Prostate gland (tissue), 2 donors: ENCODE measurements around the gene NKAIN4. TPM values are rescaled to one million over a fixed set of nuclear protein-coding genes. Genes with fewer than 3 reads are reported as not detected.

ENCODE experiments used
- DNase-seq: peaks from one replicate; pipeline ENCODE4 v3.0.0-alpha.2; 2019; ENCODE audit warnings: low spot score
- H3K27ac ChIP-seq, 2 donors: fragments of 200-600 bp; sonication (generic); 2 replicates each; pipeline ENCODE4 v1.5.1; 2017 to 2019
- H3K27me3 ChIP-seq: fragments of 200-600 bp; sonication (generic); replicated peaks from 2 replicates; pipeline ENCODE4 v1.5.1; 2019; ENCODE audit not compliant: insufficient read depth
- H3K36me3 ChIP-seq, 2 donors: fragments of 200-600 bp; sonication (generic); 1 replicate in 1 of 2; 2 replicates in 1 of 2; pipeline versions ENCODE4 v1.5.1 to v1.8.1; 2017 to 2019
- H3K4me1 ChIP-seq: fragments of 200-600 bp; sonication (generic); replicated peaks from 2 replicates; pipeline ENCODE4 v1.5.1; 2019
- H3K4me3 ChIP-seq, 2 donors: fragments of 200-600 bp; sonication (generic); 2 replicates each; pipeline ENCODE4 v1.5.1; 2017 to 2019
- H3K9me3 ChIP-seq: fragments of 200-600 bp; sonication (generic); 2 replicates; pipeline ENCODE4 v1.5.1; 2017
- POLR2A ChIP-seq: fragments of 450-650 bp; IDR thresholded peaks from one replicate; pipeline ENCODE4 v1.6.1; 2016; ENCODE audit warnings: antibody characterized with exemption, mild to moderate bottlenecking
- POLR2AphosphoS5 ChIP-seq: sonication (generic); formaldehyde crosslinking; IDR thresholded peaks from one replicate; pipeline ENCODE4 v1.6.1; 2017; ENCODE audit warnings: antibody characterized with exemption
- WGBS: methylation state at CpG from one replicate; pipeline ENCODE4 v1.1.5; 2018; 5-methylcytosine and 5-hydroxymethylcytosine counted together
- intact Hi-C: fragments of 100-400 bp; cut with DNase I; formaldehyde crosslinking; loops from one replicate; pipeline ENCODE4 v1.14.2; 2022
- total RNA-seq, 2 donors: library from RNA; depleted of rRNA; stranded (reverse); fragments of >200 nt; gene quantifications; one replicate each; pipeline ENCODE4 v1.1.0, GENCODE V29; 2016
- TF ChIP-seq, protein P1 (sequence below), 4 experiments: fragments of 200-600 bp in 2 of 4; fragments of 450-650 bp in 2 of 4; sonication (generic) in 2 of 4; IDR thresholded peaks; 1 replicate in 3 of 4; 2 replicates in 1 of 4; pipeline ENCODE4 v1.5.1; 2016 to 2019; ENCODE audit warnings: antibody characterized with exemption in 4 of 4, mild to moderate bottlenecking in 2 of 4, moderate library complexity in 2 of 4

NKAIN4 gene
- total RNA-seq, 2 donors from 2014 or later: 1.2 TPM; not detected in 1

DNA sequence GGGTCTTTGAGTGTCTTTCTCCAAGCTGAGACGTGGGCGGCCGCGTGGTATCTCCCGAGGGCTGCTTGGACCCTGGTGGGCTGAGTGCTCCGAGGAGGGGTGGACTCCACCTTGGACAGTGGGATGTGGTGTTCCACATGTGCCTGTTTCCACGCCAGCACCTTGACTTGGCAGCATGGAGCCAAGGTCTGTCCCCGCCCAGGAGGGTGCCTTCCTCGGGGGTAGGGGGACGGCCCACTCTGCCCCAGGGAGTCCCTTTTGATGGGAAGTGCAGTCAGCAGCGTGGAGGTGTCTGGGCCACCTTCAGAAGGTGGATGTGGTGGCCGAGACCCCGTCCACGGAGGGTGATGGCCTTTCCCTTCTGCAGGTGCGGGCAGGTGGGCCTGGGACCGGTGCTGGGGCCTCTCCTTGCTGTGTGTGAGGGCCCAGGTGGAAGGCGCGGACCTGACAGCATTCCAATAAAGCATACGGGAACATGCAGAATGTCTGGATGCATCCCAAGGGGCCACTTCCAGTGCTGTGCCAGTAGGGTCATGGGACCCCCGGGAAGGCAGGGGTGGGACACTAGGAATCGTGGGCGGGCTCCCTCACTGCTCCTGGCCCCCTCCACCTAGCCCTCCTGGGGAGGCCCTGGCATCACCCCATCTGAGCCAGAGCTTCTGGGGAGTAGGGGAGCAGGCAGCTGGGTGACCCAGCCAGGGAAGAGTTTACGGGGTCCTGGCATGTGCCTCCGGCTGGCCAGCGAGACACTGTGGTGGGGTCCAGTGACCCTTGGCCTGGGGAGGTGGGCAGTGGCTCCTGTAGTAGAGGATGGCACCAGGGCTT is 35.3 kb upstream of the NKAIN4 start:
- no peak for TF ChIP-seq POLR2A
- TF ChIP-seq, protein P1, sequence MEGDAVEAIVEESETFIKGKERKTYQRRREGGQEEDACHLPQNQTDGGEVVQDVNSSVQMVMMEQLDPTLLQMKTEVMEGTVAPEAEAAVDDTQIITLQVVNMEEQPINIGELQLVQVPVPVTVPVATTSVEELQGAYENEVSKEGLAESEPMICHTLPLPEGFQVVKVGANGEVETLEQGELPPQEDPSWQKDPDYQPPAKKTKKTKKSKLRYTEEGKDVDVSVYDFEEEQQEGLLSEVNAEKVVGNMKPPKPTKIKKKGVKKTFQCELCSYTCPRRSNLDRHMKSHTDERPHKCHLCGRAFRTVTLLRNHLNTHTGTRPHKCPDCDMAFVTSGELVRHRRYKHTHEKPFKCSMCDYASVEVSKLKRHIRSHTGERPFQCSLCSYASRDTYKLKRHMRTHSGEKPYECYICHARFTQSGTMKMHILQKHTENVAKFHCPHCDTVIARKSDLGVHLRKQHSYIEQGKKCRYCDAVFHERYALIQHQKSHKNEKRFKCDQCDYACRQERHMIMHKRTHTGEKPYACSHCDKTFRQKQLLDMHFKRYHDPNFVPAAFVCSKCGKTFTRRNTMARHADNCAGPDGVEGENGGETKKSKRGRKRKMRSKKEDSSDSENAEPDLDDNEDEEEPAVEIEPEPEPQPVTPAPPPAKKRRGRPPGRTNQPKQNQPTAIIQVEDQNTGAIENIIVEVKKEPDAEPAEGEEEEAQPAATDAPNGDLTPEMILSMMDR (IDR thresholded peaks at IDR 0.05): no peak
- no peak for TF ChIP-seq POLR2AphosphoS5
- WGBS: 83% methylated on average over 19 of the region's 25 CpGs
- Histone ChIP-seq H3K9me3 (no peaks in the 10 kb centered on the region), H3K27ac (no peak overlapping the region), H3K36me3 (no peaks in the 10 kb centered on the region), H3K4me1 (no peaks in the 10 kb centered on the region), H3K27me3 (peaks cover 5% of the 10 kb centered on the region), H3K4me3 (no peak overlapping the region)
- intact Hi-C loops: no loop called here
- no peak for DNase-seq

DNA sequence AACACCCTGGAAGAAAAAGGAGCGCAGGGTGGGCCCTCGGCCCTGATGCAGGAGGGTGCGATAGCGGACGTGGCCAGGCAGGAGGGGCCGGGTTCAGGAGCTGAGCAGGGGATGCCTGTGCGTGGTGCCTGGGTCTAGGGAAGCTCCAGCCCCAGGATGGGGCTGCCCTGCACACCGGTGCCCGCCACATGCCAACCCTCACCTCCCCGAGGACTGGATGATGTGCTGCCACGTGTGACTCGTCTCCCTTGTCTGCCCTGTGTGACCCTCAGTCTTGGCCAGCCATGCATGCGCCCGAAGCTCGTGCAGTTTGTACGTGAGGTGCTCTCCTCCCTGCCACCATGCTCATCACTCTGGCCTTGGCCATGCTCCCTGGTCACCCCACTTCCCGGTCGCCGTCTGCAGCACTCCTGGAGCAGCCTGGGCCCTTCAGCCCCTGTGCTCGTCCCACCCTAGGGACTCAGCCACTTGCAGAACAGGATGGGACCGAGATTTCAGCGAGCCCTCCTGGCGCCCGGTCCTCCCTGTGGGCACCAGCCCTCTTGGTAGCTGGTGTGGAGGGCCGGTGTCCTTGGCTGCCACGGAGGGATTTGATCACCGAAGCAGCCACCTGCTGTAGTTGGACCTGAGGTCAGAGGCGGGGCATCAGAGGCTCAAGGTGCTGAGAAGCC is 34.5 kb upstream of the NKAIN4 start:
- H3K4me3 ChIP-seq: no peak overlapping the region
- intact Hi-C loops: no loop called here
- no peaks in the 10 kb centered on the region for H3K4me1 ChIP-seq
- H3K27ac ChIP-seq: no peak overlapping the region
- H3K36me3 ChIP-seq: no peaks in the 10 kb centered on the region
- no peak for DNase-seq
- 89% methylated on average over 27 of the region's 28 CpGs for WGBS
- no peak for TF ChIP-seq POLR2AphosphoS5
- H3K9me3 ChIP-seq: no peaks in the 10 kb centered on the region
- no peaks in the 10 kb centered on the region for H3K27me3 ChIP-seq

DNA sequence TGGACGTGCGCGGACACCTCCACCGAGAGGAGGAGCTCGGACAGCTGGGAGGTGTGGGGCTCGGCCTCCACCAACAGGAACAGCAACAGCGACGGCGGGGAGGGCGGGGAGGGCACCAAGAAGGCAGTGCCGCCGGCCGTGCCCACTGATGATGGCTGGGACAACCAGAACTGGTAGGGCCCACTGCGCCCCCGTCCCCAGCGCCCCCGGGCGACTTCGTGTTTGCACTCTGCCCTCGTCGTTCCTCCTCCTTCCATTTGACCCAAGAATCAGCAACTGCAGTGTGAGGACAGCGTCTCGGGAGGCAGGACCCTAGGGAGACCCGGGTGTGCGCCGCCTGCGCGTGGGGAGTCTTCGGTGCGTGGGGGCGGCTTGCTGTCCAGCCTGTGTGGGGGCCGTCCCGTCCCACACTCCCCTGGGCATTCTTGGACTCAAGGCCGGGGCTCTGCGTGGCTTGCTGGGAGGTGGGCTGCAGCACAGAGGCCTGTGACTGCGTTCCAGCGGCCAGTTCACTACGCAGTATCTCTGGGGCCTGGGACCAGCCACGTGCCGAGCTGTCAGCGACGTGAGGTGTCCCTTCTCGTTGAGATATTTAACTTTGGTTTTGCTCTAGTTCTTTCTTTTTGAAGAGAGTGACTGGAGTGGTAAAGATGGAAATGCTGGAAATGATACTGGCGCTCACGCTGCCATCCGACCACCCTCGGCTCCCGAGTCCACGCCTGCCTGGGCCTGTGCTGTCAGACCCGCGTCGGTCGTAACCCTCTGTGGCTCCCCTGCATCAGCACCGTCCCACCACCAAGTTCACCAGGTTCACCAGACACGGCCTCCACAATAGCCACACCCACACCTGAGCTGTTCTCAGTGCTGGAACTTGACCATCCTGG is 33.7 kb upstream of the NKAIN4 start:
- no peak overlapping the region for H3K4me3 ChIP-seq
- TF ChIP-seq POLR2AphosphoS5 (no peak), POLR2A (no peak)
- TF ChIP-seq, protein P1 (IDR thresholded peaks at IDR 0.05): no peak
- no peaks in the 10 kb centered on the region for H3K9me3 ChIP-seq
- intact Hi-C loops: no loop called here
- no peaks in the 10 kb centered on the region for H3K4me1 ChIP-seq
- no peak for DNase-seq
- peaks cover 2% of the 10 kb centered on the region in 2 donors for H3K36me3 ChIP-seq
- no peak overlapping the region for H3K27ac ChIP-seq
- no peaks in the 10 kb centered on the region for H3K27me3 ChIP-seq
- 87% methylated on average over 47 of the region's 55 CpGs for WGBS

DNA sequence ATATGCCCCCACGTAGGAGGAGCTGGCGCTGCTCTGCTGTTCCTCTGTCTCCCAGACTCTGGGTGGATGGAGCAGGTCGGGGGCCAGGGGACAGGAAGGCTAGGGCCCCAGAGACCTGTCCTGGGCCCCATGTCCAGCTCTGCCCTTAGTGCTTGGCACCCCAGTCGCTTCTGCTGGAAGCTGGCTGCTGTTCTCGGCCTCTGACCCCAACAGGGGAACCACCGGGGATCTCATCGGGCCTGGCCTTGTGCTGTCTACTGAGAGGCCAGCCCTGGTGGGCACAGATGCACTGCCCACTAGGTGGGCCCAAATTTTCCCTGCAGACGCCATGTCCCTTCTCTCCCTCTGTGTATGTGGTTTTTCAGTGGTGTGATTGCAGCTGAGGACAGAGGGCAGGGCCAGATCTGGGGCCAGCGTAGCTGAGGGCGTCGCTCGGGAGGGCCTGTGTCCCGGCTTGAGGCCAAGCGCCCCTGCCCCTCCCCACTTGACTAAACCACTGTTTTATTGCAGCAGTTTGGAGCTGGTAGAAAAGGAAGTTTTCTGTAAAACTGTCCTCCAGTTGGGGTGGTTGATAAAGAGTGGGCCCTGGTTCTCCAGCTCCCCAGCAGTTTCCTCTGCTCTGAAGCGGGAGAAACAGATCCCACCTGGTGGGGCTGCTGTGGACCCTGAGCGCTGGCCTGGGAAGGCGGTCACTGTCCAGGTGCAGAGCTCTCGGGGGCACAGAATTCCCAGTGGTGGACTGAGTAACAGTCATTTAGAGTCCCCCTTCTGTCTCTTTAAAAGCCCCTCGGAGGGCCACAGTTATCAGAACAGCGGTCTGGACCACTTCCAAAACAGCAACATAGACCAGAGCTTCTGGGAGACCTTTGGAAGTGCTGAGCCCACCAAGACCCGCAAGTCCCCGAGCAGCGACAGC is 32.8 kb upstream of the NKAIN4 start:
- no peaks in the 10 kb centered on the region for H3K9me3 ChIP-seq
- H3K27ac ChIP-seq: no peak overlapping the region
- no peaks in the 10 kb centered on the region for H3K4me1 ChIP-seq
- DNase-seq: no peak
- TF ChIP-seq, protein P1 (IDR thresholded peaks at IDR 0.05): no peak
- H3K27me3 ChIP-seq: no peaks in the 10 kb centered on the region
- intact Hi-C loops: no loop called here
- H3K36me3 ChIP-seq: peaks cover 4 to 5% of the 10 kb centered on the region in 2 donors
- WGBS: 73% methylated on average over 22 of the region's 23 CpGs
- no peak overlapping the region for H3K4me3 ChIP-seq
